Sigmoid colon (tissue), 4 donors: ENCODE data around the gene SFXN5.

Experiments
- EP300 ChIP-seq, 4 donors: sonication (generic); formaldehyde crosslinking; IDR thresholded peaks; one replicate each; pipeline ENCODE4 v1.6.1; 2017; ENCODE audit warnings: antibody characterized with exemption in 4 of 4
- POLR2A ChIP-seq, 2 donors: fragments of 450-650 bp; IDR thresholded peaks; one replicate each; pipeline ENCODE4 v1.6.1; 2016; ENCODE audit warnings: antibody characterized with exemption in 2 of 2, mild to moderate bottlenecking in 2 of 2, moderate library complexity in 2 of 2
- TF ChIP-seq, protein P1 (sequence below), 4 experiments: fragments of 450-650 bp in 3 of 4; fragments of 200-600 bp in 1 of 4; IDR thresholded peaks; one replicate each; pipeline ENCODE4 v1.5.1; 2016 to 2019; ENCODE audit warnings: antibody characterized with exemption in 4 of 4, mild to moderate bottlenecking in 3 of 4, moderate library complexity in 2 of 4

GRCh38 chr2:73031725-73032701, 39.5 kb downstream of the SFXN5 start:
- TF ChIP-seq EP300 (IDR thresholded peaks at IDR 0.05) (no peak), POLR2A (IDR thresholded peaks at IDR 0.05) (no peak)
- TF ChIP-seq, protein P1, sequence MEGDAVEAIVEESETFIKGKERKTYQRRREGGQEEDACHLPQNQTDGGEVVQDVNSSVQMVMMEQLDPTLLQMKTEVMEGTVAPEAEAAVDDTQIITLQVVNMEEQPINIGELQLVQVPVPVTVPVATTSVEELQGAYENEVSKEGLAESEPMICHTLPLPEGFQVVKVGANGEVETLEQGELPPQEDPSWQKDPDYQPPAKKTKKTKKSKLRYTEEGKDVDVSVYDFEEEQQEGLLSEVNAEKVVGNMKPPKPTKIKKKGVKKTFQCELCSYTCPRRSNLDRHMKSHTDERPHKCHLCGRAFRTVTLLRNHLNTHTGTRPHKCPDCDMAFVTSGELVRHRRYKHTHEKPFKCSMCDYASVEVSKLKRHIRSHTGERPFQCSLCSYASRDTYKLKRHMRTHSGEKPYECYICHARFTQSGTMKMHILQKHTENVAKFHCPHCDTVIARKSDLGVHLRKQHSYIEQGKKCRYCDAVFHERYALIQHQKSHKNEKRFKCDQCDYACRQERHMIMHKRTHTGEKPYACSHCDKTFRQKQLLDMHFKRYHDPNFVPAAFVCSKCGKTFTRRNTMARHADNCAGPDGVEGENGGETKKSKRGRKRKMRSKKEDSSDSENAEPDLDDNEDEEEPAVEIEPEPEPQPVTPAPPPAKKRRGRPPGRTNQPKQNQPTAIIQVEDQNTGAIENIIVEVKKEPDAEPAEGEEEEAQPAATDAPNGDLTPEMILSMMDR (IDR thresholded peaks at IDR 0.05): no peak
